ENCODE measurements around the gene SOCS4.
"Not testable (repeated sequence)": the region's sequence is repeated elsewhere in the genome, so short reads cannot be mapped to it uniquely, and the experiment has no call there.

Gene SOCS4

DNA sequence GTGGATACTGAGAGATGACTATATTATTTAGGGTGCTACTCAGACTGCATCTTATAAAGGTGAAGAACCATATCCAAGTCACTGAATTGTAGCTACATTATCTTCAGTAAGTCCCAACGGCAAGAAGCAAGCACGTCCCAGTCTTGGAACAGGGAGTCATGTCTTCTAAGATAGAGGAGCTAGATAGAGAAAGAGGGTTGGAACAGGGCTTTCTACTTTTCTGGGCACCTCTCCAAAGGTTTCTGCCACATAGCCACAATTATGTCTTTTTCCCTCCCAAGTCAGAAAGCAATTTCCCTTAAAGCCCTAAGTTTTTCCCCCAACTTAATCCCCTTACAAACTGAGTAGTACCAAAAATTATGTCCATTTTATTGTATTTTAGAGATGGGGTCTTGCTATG lies 46.8 kb downstream of the SOCS4 start:
- Mint-ChIP-seq H3K27ac (no peak overlapping the region), H3K27me3 (ENCODE audit: low read depth) (no peaks in the 10 kb centered on the region), H3K36me3 (ENCODE audit: low read depth) (no peaks in the 10 kb centered on the region), H3K9me3 (no peaks in the 10 kb centered on the region), H3K4me3 (no peak overlapping the region), H3K4me1 (peaks cover 33% of the 10 kb centered on the region)
- TF ChIP-seq, protein P1, sequence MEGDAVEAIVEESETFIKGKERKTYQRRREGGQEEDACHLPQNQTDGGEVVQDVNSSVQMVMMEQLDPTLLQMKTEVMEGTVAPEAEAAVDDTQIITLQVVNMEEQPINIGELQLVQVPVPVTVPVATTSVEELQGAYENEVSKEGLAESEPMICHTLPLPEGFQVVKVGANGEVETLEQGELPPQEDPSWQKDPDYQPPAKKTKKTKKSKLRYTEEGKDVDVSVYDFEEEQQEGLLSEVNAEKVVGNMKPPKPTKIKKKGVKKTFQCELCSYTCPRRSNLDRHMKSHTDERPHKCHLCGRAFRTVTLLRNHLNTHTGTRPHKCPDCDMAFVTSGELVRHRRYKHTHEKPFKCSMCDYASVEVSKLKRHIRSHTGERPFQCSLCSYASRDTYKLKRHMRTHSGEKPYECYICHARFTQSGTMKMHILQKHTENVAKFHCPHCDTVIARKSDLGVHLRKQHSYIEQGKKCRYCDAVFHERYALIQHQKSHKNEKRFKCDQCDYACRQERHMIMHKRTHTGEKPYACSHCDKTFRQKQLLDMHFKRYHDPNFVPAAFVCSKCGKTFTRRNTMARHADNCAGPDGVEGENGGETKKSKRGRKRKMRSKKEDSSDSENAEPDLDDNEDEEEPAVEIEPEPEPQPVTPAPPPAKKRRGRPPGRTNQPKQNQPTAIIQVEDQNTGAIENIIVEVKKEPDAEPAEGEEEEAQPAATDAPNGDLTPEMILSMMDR (IDR thresholded peaks at IDR 0.05; ENCODE audit: unreplicated experiment in 3 of 3), result no peak

DNA sequence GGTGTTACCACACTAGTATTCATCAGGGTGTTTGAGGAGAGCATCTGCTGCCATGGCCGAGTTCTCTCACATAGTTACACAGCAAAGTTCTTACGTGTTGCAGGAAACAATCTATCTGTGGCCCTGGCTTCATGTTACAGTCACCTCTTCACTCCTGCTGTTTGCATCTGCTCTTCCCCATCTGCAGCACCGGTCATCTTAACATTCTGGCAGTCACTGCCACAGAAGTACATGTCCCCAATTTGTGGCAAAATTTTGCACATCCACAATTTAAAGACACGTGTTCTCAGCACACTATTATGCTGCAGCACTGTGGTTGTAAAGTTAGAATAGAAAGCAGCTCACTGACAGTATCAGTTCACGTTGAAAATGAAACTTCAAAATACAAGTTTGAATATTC lies 47.6 kb downstream of the SOCS4 start:
- H3K27ac Mint-ChIP-seq, result peak overlapping the region in 2 of 3 experiments; percentile 23 to 30
- TF ChIP-seq, protein P1 (IDR thresholded peaks at IDR 0.05; ENCODE audit: unreplicated experiment in 3 of 3), result no peak
- H3K36me3 Mint-ChIP-seq (ENCODE audit: low read depth), result no peaks in the 10 kb centered on the region
- no peaks in the 10 kb centered on the region for H3K9me3 Mint-ChIP-seq
- peaks cover 33% of the 10 kb centered on the region for H3K4me1 Mint-ChIP-seq
- H3K4me3 Mint-ChIP-seq, result no peak overlapping the region
- no peaks in the 10 kb centered on the region for H3K27me3 Mint-ChIP-seq (ENCODE audit: low read depth)

DNA sequence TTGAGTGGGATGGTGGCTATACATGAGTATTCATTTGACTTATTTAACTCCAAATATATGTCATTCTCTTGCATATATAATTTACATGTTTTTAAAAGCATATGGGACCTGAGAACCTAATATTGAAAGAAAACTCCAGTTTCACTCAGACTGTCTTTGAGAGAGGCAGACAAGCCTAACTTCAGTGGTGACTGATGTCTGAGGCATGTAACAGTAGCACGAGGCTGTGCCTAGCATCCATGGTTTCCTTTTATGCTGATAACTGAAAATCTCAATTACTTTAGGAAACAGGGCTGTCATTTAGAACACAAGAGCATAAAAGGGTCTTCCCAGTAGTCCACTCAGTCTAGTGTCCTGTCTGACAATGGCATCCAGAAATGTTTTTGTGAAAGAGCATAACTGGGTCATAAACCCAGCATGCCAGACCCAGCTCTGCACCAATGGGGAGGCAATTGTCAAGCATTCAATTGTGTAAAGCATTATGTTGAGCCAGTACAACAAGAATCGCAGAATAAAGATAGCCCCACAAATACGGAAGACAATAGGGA lies 48.7 kb downstream of the SOCS4 start:
- H3K27me3 Mint-ChIP-seq (ENCODE audit: low read depth), result no peaks in the 10 kb centered on the region

DNA sequence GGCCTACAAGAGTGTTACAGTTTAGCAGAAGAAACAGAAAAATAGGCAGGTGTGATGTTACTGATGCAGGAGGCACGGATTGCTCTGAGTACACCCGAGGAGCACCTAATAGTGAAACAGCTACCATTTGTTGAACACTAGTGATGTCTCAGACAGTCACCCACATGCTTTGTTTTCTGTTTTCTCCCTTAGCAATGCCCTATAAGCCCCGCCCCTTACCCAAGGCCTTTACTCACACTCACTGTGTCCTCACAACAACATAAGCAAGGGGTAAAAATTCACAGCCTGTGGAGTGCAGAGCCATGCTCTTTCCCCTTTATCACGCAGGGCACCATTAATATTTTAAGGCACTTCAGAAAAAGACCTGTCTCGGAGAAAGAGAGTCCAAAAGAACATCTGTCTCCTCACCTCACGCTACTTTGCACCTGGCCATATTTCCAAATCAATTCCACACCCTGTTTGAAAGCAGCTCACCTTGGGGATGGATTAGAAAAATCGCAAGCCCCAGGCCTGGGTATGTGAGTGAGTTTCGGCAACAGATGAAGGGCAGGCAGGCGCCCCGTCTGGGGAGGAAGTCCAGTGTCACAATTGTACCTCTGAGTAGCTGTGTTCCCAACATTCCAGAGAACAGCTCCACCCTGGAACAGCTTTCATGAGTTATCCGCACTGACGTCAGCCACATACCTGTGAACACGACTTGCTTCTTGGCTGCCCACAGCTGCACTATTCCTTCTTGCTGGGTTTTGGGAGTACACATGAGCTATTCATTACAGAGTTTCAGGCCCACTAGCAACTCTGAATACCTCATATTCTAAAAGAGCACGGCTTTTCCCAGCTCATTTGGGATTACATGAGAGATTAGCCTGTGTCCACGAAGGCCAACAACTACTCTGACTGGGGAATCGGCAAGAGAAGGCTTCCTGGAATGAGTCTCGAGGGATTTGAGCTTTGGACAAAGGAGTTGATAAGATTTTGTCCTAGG lies 50.4 kb downstream of the SOCS4 start:
- peaks cover 22% of the 10 kb centered on the region for H3K4me1 Mint-ChIP-seq
- H3K27ac Mint-ChIP-seq, result peak overlapping the region; percentile 27 to 72 (median 71)

More for the DNA sequence above, 48.7 kb downstream of the SOCS4 start:
- H3K4me1 Mint-ChIP-seq, result peaks cover 33% of the 10 kb centered on the region
- H3K9me3 Mint-ChIP-seq, result no peaks in the 10 kb centered on the region
- no peak overlapping the region for H3K4me3 Mint-ChIP-seq
- TF ChIP-seq, protein P1 (IDR thresholded peaks at IDR 0.05; ENCODE audit: unreplicated experiment in 3 of 3), result no peak
- no peak overlapping the region for H3K27ac Mint-ChIP-seq
- H3K36me3 Mint-ChIP-seq (ENCODE audit: low read depth), result no peaks in the 10 kb centered on the region

DNA sequence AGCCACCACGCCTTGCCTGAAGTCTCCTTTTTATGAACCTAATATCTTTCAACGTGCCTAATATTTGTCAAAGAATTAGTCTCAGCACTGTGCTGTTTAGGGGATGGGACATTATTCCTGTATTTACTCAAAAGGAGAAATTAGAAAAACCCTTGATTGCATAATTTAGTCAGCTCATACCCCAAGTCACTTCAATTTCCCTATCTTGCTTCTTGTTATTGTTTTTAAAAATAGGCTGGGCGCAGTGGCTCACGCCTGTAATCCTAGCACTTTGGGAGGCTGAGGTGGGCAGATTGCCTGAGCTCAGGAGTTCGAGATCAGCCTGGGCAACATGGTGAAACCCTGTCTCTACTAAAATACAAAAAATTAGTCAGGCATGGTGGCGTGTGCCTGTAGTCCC lies 52.9 kb downstream of the SOCS4 start:
- not testable (repeated sequence) for H3K27ac Mint-ChIP-seq; H3K4me1 Mint-ChIP-seq; H3K9me3 Mint-ChIP-seq; H3K4me3 Mint-ChIP-seq; H3K27me3 Mint-ChIP-seq (ENCODE audit: low read depth); H3K36me3 Mint-ChIP-seq (ENCODE audit: low read depth)

More for the DNA sequence above, 50.4 kb downstream of the SOCS4 start:
- H3K27me3 Mint-ChIP-seq (ENCODE audit: low read depth), result no peaks in the 10 kb centered on the region
- H3K36me3 Mint-ChIP-seq (ENCODE audit: low read depth), result no peaks in the 10 kb centered on the region
- TF ChIP-seq, protein P1 (IDR thresholded peaks at IDR 0.05; ENCODE audit: unreplicated experiment in 3 of 3), result no peak
- H3K4me3 Mint-ChIP-seq, result no peak overlapping the region
- no peaks in the 10 kb centered on the region for H3K9me3 Mint-ChIP-seq

DNA sequence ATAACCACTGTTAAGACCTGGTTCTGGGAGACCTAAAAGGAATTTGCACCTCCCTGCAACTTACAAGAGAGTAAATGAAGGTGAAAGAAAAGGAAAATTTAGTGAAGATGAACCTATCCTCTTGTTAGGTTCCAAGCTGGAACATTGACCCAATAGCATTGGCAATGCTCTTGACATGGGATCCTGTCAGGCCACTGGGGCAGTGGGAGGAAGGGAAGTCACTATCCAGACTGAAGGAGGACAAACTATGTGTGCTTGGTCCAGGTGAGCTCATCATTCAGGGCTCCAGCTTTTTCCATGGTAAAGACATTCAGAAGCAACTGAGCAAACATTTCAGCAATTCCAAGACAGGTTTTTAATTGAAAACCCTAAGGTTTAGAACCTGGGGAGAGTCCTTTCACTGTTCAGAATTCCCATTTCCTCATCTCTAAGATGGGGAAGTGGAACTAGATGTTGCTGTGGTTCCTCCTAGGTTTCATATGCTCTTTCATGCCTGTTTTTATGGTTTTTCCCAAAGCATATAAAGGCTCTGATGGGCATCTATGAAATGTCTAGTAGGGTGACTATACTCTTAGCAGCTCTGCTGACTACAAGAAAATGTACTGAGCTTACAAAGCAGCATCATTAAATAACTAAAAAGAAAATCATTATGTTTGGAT lies 57.5 kb downstream of the SOCS4 start:
- Mint-ChIP-seq H3K4me1 (peaks cover 2% of the 10 kb centered on the region), H3K36me3 (ENCODE audit: low read depth) (no peaks in the 10 kb centered on the region), H3K27ac (no peak overlapping the region), H3K9me3 (no peaks in the 10 kb centered on the region), H3K4me3 (no peak overlapping the region), H3K27me3 (ENCODE audit: low read depth) (no peaks in the 10 kb centered on the region)
- TF ChIP-seq, protein P1 (IDR thresholded peaks at IDR 0.05; ENCODE audit: unreplicated experiment in 3 of 3), result no peak

All from nephron (organoid).